ENCODE results near the gene PRR30. TPM values are rescaled to one million over a fixed set of nuclear protein-coding genes. Genes with fewer than 3 reads are reported as not detected.
A peak's percentile ranks its signal among the peaks of the same experiment; 100 is the strongest.

PRR30 gene
- total and polyA plus RNA-seq, 2 donors, result not detected

DNA sequence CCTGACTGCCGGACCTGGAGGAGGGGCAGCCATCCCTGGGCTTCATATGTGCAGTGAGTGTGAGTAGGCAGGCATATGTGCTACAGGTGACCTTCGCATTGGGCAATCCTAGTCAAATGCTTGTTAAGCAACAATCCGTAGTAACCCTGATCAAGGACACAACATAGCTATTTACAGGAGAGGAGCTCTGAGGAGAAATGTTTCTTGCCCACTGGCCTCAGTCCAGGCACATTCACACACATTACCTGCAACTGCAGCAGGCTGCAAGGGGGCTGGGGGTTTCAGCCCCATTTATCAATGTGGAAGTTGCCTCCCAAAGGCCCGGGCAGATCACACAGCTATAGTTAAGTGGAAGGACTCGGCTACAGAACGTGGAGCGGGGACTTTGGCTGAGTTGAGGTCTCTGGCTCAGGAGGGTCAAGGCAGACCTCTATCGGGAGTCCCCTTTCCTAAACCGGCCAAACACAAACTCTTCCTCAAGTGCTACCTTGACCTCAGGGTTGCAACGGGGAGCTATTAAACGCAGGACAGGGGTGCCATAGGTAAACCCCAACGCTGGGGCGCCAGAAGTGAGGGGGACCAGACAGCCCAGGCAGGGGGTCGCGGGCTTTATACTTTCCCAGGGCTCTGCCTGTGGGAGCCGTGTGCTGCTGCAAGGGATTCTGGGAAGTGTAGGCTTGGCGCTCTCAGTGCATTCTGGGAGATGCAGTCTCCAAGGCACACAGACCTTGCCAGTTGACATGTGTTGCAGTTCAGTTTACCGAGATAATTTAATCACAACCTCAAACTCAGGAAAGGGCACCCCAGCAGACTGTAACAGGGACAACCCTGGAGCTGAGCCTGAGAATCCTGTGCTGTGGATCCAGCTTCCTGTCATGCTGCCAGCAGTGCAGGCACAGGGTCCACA is 43.2 kb downstream of the PRR30 start:
- Histone ChIP-seq H3K9me3 (ENCODE audit: control insufficient read depth in 2 of 2, insufficient read depth in 1 of 2, low read length in 1 of 2) (no peaks in the 10 kb centered on the region), H3K27me3 (ENCODE audit: control insufficient read depth in 2 of 2, insufficient read depth in 1 of 2, low read length in 1 of 2) (no peaks in the 10 kb centered on the region), H3K4me1 (ENCODE audit: control insufficient read depth in 2 of 2, insufficient read depth in 2 of 2, low read length in 2 of 2) (peaks cover 4 to 11% of the 10 kb centered on the region in 2 donors), H3K36me3 (ENCODE audit: control insufficient read depth in 2 of 2, insufficient read depth in 2 of 2, low read length in 1 of 2) (no peaks in the 10 kb centered on the region), H3K4me3 (ENCODE audit: low read length in 2 of 2) (peak overlapping the region; percentile 25 to 43), H3K27ac (ENCODE audit: low read depth in 1 of 2, low read length in 1 of 2) (no peak overlapping the region)
- 40% methylated on average over 18 of the region's 18 CpGs for WGBS
- DNase-seq (ENCODE audit: low read depth in 6 of 9, low spot score in 9 of 9), result peak in 5 of 9 donors; percentile 38 to 79 (median 62)

DNA sequence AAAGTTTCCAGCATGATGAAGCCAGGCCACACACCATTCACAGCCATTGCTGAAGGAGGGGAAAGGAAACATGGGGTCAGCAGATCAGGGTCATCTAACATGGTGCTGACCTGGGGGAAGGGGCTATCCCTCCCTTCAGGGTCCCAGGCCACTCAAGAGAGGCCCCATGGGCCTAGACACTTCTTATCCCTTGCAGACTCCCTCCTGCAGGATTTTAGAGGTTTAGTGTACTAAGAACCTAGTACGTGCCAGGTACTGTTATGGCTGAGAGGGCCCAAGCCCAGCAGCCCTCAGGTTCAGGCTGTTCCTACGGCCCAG is 43.8 kb downstream of the PRR30 start:
- Histone ChIP-seq H3K4me1 (ENCODE audit: control insufficient read depth in 2 of 2, insufficient read depth in 2 of 2, low read length in 2 of 2) (peaks cover 4 to 11% of the 10 kb centered on the region in 2 donors), H3K9me3 (ENCODE audit: control insufficient read depth in 2 of 2, insufficient read depth in 1 of 2, low read length in 1 of 2) (no peaks in the 10 kb centered on the region), H3K36me3 (ENCODE audit: control insufficient read depth in 2 of 2, insufficient read depth in 2 of 2, low read length in 1 of 2) (no peaks in the 10 kb centered on the region), H3K27ac (ENCODE audit: low read depth in 1 of 2, low read length in 1 of 2) (no peak overlapping the region), H3K4me3 (ENCODE audit: low read length in 2 of 2) (no peak overlapping the region), H3K27me3 (ENCODE audit: control insufficient read depth in 2 of 2, insufficient read depth in 1 of 2, low read length in 1 of 2) (no peaks in the 10 kb centered on the region)
- no peak for DNase-seq (ENCODE audit: low read depth in 6 of 9, low spot score in 9 of 9)
- WGBS, result 96% methylated on average over 2 of the region's 2 CpGs

DNA sequence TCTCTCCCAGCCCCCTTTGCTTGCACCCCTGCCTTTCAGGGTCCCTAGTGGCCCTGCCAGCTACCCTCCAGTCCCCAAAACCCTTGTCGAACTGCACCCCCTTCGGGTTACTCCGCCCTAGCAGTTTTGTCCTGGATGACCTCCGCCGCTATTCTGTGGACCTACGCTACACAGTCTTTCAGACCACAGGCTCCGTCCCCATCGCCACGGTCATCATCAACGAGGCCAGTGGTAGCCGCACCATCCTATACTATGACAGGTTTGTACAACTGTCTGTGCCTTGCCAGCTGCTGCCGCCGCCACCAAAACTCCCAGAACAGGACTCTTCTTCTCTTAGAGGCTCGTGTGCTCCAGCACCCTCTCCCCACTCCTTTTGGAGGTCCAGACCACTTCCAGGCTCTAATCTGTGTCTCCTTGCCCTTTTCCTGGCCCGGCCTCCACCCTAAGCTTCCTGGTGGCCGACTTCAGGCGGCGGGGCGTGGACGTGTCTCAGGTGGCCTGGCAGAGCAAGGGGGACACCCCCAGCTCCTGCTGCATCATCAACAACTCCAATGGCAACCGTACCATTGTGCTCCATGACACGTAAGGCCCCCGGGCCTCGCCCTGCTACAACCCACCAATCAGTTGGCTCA is 44.7 kb downstream of the PRR30 start:
- H3K4me1 ChIP-seq (ENCODE audit: control insufficient read depth in 2 of 2, insufficient read depth in 2 of 2, low read length in 2 of 2), result peaks cover 4 to 11% of the 10 kb centered on the region in 2 donors
- 98% methylated on average over 24 of the region's 24 CpGs for WGBS
- H3K4me3 ChIP-seq (ENCODE audit: low read length in 2 of 2), result no peak overlapping the region
- no peaks in the 10 kb centered on the region for H3K36me3 ChIP-seq (ENCODE audit: control insufficient read depth in 2 of 2, insufficient read depth in 2 of 2, low read length in 1 of 2)
- DNase-seq (ENCODE audit: low read depth in 6 of 9, low spot score in 9 of 9), result no peak
- no peak overlapping the region for H3K27ac ChIP-seq (ENCODE audit: low read depth in 1 of 2, low read length in 1 of 2)
- peaks cover 0 to 2% of the 10 kb centered on the region in 2 donors for H3K27me3 ChIP-seq (ENCODE audit: control insufficient read depth in 2 of 2, insufficient read depth in 1 of 2, low read length in 1 of 2)
- H3K9me3 ChIP-seq (ENCODE audit: control insufficient read depth in 2 of 2, insufficient read depth in 1 of 2, low read length in 1 of 2), result no peaks in the 10 kb centered on the region

DNA sequence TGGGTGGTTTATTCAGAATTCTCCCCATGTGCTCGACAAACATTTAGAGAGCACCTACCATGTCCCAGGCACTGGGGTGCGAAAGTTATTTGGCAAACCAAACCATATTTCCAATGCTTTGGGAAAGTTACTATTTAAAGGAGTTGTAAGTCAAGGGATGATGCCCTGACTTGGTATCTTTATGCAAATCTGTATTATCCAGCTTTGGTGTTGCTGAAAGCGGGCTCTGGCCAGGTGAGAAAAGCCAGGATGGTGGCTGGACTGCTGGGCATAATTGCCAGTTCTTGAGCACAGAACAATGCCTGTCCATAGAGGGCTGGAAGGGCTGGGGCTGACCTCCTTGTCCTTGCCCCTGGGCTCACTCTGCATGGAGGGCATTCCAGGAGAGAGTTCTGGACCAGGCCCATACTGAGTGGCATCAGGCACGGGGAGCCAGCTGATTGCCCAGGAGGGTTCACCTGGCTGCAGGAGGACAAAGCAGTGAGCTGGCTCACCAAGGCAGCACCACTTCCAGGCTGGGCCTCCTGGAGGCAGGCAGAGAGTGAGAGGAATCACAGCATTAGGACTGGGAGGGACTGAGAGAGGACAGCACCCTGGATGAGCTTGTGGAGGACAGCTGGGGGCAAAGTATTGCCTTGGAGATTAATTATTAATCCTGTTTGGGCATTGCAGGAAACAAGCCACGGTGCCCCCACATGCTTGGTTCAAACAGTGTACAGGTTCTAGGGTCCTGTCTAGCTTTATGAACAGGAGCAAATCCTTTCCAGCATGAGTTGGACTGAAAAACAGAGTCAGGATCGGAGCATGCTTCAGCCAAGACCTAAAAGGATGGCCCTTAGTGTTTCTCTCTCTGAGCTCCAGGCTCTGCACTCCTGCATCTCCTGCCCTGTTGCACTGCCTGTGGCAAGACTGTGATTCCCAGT is 45.5 kb downstream of the PRR30 start:
- Histone ChIP-seq H3K4me1 (ENCODE audit: control insufficient read depth in 2 of 2, insufficient read depth in 2 of 2, low read length in 2 of 2) (peaks cover 4 to 11% of the 10 kb centered on the region in 2 donors), H3K9me3 (ENCODE audit: control insufficient read depth in 2 of 2, insufficient read depth in 1 of 2, low read length in 1 of 2) (no peaks in the 10 kb centered on the region), H3K27me3 (ENCODE audit: control insufficient read depth in 2 of 2, insufficient read depth in 1 of 2, low read length in 1 of 2) (peaks cover 0 to 9% of the 10 kb centered on the region in 2 donors), H3K36me3 (ENCODE audit: control insufficient read depth in 2 of 2, insufficient read depth in 2 of 2, low read length in 1 of 2) (no peaks in the 10 kb centered on the region), H3K27ac (ENCODE audit: low read depth in 1 of 2, low read length in 1 of 2) (no peak overlapping the region), H3K4me3 (ENCODE audit: low read length in 2 of 2) (no peak overlapping the region)
- no peak for DNase-seq (ENCODE audit: low read depth in 6 of 9, low spot score in 9 of 9)
- WGBS, result 95% methylated on average over 6 of the region's 6 CpGs

DNA sequence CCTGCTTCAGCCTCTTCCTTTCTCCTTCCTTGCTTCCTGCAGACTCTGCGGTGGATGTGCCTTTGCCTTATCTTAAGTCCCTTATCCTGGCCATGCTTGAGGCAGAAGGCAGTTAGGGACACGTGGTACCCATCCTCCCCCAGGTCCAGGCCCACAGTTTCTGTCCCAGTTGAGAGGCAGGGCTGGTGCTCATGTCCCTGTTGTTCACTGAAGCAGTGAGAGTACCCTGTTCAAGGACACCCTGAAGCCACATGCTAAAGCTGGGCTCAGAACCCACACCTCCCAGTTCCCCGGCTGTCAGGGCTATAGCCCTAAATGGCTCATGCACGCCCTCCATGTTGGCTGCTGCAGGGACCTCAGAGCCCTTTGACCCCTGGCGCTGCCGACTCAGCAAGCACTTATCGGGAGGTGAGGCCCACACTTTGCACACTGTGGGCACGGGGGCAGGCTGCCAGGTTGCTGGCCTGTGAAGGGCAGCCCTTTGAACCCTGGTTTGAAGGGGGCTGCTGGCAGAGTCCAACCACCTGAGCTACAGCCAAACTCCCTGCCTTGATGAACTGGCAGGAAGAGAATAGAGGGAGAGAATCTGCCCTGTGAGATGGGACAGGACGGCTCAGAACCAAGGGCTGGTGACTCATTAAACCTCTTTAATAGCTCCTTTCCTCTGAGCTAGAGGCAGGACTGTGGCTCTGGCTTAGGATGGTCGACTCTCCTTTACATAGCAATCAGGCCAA is 46.3 kb downstream of the PRR30 start:
- H3K4me1 ChIP-seq (ENCODE audit: control insufficient read depth in 2 of 2, insufficient read depth in 2 of 2, low read length in 2 of 2), result peaks cover 4 to 12% of the 10 kb centered on the region in 2 donors
- H3K9me3 ChIP-seq (ENCODE audit: control insufficient read depth in 2 of 2, insufficient read depth in 1 of 2, low read length in 1 of 2), result no peaks in the 10 kb centered on the region
- H3K4me3 ChIP-seq (ENCODE audit: low read length in 2 of 2), result no peak overlapping the region
- H3K27ac ChIP-seq (ENCODE audit: low read depth in 1 of 2, low read length in 1 of 2), result no peak overlapping the region
- H3K27me3 ChIP-seq (ENCODE audit: control insufficient read depth in 2 of 2, insufficient read depth in 1 of 2, low read length in 1 of 2), result peaks cover 2 to 15% of the 10 kb centered on the region in 2 donors
- H3K36me3 ChIP-seq (ENCODE audit: control insufficient read depth in 2 of 2, insufficient read depth in 2 of 2, low read length in 1 of 2), result no peaks in the 10 kb centered on the region
- no peak for DNase-seq (ENCODE audit: low read depth in 6 of 9, low spot score in 9 of 9)
- WGBS, result 92% methylated on average over 10 of the region's 10 CpGs

DNA sequence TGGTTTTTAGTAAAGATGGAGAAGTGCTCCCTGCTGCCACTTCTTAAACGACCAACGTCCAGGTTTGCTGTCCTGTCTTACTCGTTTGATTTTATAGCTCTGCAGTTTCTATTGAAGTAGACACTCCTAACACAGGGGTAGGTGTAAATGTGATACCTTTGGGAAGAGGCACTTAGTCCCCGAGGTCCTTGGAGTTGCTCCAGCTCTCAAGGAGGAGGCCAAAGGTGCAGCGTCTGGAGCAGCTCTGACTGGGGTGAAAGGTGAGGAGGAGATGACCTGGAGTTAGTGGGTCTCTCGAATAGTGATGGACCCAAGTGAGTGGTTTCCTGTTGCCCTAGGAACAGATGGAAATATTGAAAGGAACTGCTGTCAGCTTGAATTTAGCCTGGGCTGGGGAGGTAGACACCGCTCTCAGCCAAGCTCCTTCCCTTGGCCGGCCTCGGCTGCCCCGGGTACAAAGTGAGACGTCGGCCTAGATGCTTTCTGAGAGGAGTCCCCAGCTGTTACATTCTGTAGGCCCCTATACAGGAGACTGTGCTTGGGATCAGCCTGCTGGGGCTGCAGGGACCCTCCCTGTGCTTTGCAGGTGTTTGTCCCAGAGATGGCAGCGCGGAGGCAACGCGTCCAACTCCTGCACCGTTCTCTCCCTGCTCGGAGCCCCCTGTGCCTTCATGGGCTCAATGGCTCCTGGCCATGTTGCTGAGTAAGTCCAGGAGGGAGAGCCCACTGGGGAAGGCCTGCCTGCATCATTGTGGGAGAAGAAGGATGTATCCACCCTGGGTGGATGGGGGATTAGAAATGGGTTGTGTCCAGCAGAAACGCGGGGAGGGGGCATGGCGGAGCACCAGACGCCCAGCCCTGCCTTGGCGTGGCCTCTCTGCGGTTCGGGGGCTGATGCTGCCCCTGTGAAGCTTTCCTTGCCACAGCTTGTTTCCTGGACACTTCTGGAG is 47.2 kb downstream of the PRR30 start:
- H3K27me3 ChIP-seq (ENCODE audit: control insufficient read depth in 2 of 2, insufficient read depth in 1 of 2, low read length in 1 of 2), result peaks cover 2 to 20% of the 10 kb centered on the region in 2 donors
- no peak for DNase-seq (ENCODE audit: low read depth in 6 of 9, low spot score in 9 of 9)
- no peak overlapping the region for H3K27ac ChIP-seq (ENCODE audit: low read depth in 1 of 2, low read length in 1 of 2)
- WGBS, result 89% methylated on average over 25 of the region's 25 CpGs
- H3K4me3 ChIP-seq (ENCODE audit: low read length in 2 of 2), result no peak overlapping the region
- H3K4me1 ChIP-seq (ENCODE audit: control insufficient read depth in 2 of 2, insufficient read depth in 2 of 2, low read length in 2 of 2), result peaks cover 9 to 20% of the 10 kb centered on the region in 2 donors
- no peaks in the 10 kb centered on the region for H3K36me3 ChIP-seq (ENCODE audit: control insufficient read depth in 2 of 2, insufficient read depth in 2 of 2, low read length in 1 of 2)
- H3K9me3 ChIP-seq (ENCODE audit: control insufficient read depth in 2 of 2, insufficient read depth in 1 of 2, low read length in 1 of 2), result no peaks in the 10 kb centered on the region

DNA sequence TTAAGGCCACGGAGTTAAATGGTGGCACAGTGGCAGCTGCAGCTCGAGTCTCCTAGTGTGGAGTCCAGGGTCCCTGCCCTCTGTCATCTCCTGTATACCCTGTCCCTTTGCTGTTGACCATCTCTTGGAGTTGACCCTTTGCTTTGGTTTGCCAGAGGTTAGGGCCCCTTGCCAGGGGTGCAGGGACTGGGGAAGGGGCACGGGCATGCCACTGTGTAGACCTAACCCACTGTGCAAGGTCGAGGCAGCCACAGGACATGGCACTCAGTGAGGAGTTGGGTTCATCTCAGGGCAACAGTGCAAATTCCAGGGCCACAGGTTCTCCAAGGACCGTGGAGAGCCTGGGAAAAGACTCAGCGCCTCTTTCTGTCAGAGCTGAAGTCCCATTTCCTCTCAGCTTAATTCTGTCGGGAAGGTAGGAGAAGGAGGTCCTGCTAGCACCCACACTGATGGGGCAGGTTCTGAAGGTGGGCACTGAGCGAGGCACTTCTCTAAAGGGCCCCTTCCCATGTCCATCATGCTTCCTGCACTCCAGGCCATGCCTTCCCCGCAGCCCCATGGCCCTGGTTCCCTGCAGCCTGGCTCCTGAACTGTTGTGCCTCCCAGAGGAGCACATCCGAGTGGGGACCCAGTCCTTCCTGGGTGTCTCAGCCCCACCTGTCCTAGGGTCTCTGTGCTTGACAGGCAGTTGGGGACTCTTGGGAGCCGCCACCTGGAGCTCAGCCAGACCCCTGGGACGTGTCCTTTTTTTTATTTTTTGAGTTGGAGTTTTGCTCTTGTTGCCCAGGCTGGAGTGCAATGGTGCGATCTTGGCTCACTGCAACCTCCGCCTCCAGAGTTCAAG is 49.9 kb downstream of the PRR30 start:
- Histone ChIP-seq H3K4me3 (ENCODE audit: low read length in 2 of 2) (no peak overlapping the region), H3K36me3 (ENCODE audit: control insufficient read depth in 2 of 2, insufficient read depth in 2 of 2, low read length in 1 of 2) (no peaks in the 10 kb centered on the region), H3K27me3 (ENCODE audit: control insufficient read depth in 2 of 2, insufficient read depth in 1 of 2, low read length in 1 of 2) (peaks cover 2 to 39% of the 10 kb centered on the region in 2 donors), H3K9me3 (ENCODE audit: control insufficient read depth in 2 of 2, insufficient read depth in 1 of 2, low read length in 1 of 2) (no peaks in the 10 kb centered on the region), H3K4me1 (ENCODE audit: control insufficient read depth in 2 of 2, insufficient read depth in 2 of 2, low read length in 2 of 2) (peaks cover 19 to 23% of the 10 kb centered on the region in 2 donors), H3K27ac (ENCODE audit: low read depth in 1 of 2, low read length in 1 of 2) (no peak overlapping the region)
- DNase-seq (ENCODE audit: low read depth in 6 of 9, low spot score in 9 of 9), result no peak
- WGBS, result 96% methylated on average over 14 of the region's 14 CpGs
